Mesendoderm (in vitro differentiated cells): ENCODE data around the gene WNT10A.

Source experiments
- DNase-seq: peaks from one replicate; pipeline ENCODE4 v3.0.0; 2013
- H2AK5ac ChIP-seq: 2 replicates; pipeline ENCODE4 v1.6.1; 2013; ENCODE audit warnings: low read length, inconsistent platforms
- H2BK120ac ChIP-seq: 2 replicates; pipeline ENCODE4 v1.6.1; 2013; ENCODE audit warnings: low read depth, mild to moderate bottlenecking, low read length, moderate library complexity, mixed read lengths
- H2BK15ac ChIP-seq: replicated peaks from 2 replicates; pipeline ENCODE4 v1.6.1; 2013; ENCODE audit warnings: low read depth, mild to moderate bottlenecking, moderate library complexity
- H2BK5ac ChIP-seq: 2 replicates; pipeline ENCODE4 v1.6.1; 2013; ENCODE audit warnings: low read length, inconsistent platforms
- H3K18ac ChIP-seq: 2 replicates; pipeline ENCODE4 v1.6.1; 2013; ENCODE audit warnings: mild to moderate bottlenecking, low read length, mixed read lengths
- H3K23ac ChIP-seq: one replicate; pipeline ENCODE4 v1.6.1; 2013; ENCODE audit warnings: low read length
- H3K27ac ChIP-seq: 2 replicates; pipeline ENCODE4 v1.5.1; 2013; ENCODE audit warnings: low read depth, mild to moderate bottlenecking, inconsistent platforms, low read length, moderate library complexity
- H3K27me3 ChIP-seq: 2 replicates; pipeline ENCODE4 v1.6.1; 2013; ENCODE audit warnings: low read length, control low read depth, mild to moderate bottlenecking, inconsistent platforms; ENCODE audit not compliant: insufficient read depth, poor library complexity
- H3K36me3 ChIP-seq: 2 replicates; pipeline ENCODE4 v1.6.1; 2013; ENCODE audit warnings: low read length, inconsistent platforms; ENCODE audit not compliant: control insufficient read depth, insufficient read depth
- H3K4ac ChIP-seq: one replicate; pipeline ENCODE4 v1.6.1; 2013; ENCODE audit warnings: low read depth, mild to moderate bottlenecking, low read length, moderate library complexity
- H3K4me1 ChIP-seq: 2 replicates; pipeline ENCODE4 v1.6.1; 2013; ENCODE audit warnings: low read depth, low read length, inconsistent platforms; ENCODE audit not compliant: control insufficient read depth
- H3K4me2 ChIP-seq: 2 replicates; pipeline ENCODE4 v1.6.1; 2013; ENCODE audit warnings: low read length
- H3K4me3 ChIP-seq: 2 replicates; pipeline ENCODE4 v1.5.1; 2013; ENCODE audit warnings: mild to moderate bottlenecking, low read length
- H3K56ac ChIP-seq: one replicate; pipeline ENCODE4 v1.6.1; 2013; ENCODE audit warnings: low read length
- H3K79me1 ChIP-seq: 2 replicates; pipeline ENCODE4 v1.6.1; 2013; ENCODE audit warnings: low read length, inconsistent platforms
- H3K79me2 ChIP-seq: 2 replicates; pipeline ENCODE4 v1.6.1; 2013; ENCODE audit warnings: mild to moderate bottlenecking, low read length; ENCODE audit not compliant: control insufficient read depth, insufficient read depth
- H3K9ac ChIP-seq: 2 replicates; pipeline ENCODE4 v1.6.1; 2013; ENCODE audit warnings: low read length, inconsistent platforms
- H4K5ac ChIP-seq: one replicate; pipeline ENCODE4 v1.6.1; 2013; ENCODE audit warnings: low read length
- H4K8ac ChIP-seq: one replicate; pipeline ENCODE4 v1.6.1; 2013; ENCODE audit warnings: low read depth, mild to moderate bottlenecking, control low read depth, low read length, moderate library complexity
- WGBS: extraction: QIAGEN DNeasy Blood & Tissue Kit; methylation state at CpG from one replicate; pipeline ENCODE4 v1.1.7; 2013; ENCODE audit warnings: low lambda C conversion rate, missing lambda C conversion rate; ENCODE audit not compliant: insufficient coverage; ENCODE audit errors: extremely low coverage; 5-methylcytosine and 5-hydroxymethylcytosine counted together

Gene WNT10A

DNA sequence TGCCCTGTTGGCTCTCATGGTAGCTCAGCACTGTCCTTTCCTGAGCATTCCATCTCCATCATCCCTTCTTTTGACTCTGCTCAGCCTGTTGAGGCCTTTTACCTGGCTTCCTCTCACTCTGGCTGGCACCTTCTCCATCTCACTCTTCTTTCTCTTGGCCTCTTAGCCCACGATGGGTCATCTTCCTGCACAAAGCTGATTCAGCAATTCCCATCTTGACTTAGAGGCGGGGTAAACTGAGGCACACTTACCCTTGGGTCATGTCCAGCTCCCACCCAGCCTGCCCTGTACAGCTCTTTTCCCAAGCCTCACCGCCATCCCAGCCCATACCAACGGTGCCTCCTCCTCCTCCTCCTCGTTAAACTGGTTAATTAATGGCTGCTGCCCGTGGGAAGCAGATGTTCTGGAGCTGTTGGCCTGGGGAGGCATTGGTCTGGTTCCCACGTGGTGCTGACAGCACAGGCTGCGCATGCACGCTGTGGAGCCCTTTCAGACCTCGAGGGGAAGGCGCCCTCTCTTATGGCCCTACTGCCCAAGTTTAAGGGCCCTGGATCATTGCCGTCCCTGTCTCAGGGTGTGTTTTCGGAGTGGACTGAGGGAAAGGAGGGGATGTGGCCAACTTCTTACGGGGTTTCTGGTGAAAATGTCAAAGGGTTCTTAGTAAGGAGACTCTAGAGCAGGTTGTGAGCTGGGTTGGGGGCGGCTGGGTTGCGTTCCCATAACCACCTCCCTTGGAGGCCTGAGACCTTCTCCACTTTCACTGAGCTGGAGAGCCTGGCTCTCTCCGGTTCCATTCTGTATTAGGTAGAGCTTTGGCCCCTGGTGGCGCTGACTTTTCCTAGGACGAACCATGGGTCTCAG lies 10.9 kb downstream of the WNT10A start:
- Histone ChIP-seq H2BK15ac (no peak overlapping the region), H3K27ac (no peak overlapping the region), H2BK120ac (no peak overlapping the region), H3K9ac (no peak overlapping the region), H3K18ac (no peak overlapping the region), H4K8ac (no peak overlapping the region), H3K56ac (no peak overlapping the region), H3K79me2 (no peaks in the 10 kb centered on the region), H3K79me1 (no peaks in the 10 kb centered on the region), H3K36me3 (no peaks in the 10 kb centered on the region), H3K4me3 (no peak overlapping the region), H3K23ac (no peak overlapping the region), H3K4ac (no peak overlapping the region), H3K4me1 (no peaks in the 10 kb centered on the region), H2AK5ac (no peak overlapping the region), H2BK5ac (no peak overlapping the region), H3K4me2 (no peak overlapping the region), H4K5ac (no peak overlapping the region), H3K27me3 (peaks cover 61% of the 10 kb centered on the region)
- DNase-seq = no peak
- WGBS = no CpG with 5 or more reads among the region's 19 CpGs

DNA sequence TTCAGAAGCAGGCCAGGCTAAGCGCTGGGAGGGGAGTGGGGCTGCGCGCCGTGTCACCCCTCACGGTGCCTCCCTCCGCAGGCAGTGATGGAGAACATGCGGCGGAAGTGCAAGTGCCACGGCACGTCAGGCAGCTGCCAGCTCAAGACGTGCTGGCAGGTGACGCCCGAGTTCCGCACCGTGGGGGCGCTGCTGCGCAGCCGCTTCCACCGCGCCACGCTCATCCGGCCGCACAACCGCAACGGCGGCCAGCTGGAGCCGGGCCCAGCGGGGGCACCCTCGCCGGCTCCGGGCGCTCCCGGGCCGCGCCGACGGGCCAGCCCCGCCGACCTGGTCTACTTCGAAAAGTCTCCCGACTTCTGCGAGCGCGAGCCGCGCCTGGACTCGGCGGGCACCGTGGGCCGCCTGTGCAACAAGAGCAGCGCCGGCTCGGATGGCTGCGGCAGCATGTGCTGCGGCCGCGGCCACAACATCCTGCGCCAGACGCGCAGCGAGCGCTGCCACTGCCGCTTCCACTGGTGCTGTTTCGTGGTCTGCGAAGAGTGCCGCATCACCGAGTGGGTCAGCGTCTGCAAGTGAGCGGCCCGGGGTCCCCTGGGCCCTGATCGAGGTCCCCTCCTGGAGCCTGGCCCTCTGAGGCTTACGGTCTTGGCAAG lies 12.2 kb downstream of the WNT10A start:
- no peaks in the 10 kb centered on the region for H3K4me1 ChIP-seq
- no peak overlapping the region for H3K4ac ChIP-seq
- no peak overlapping the region for H3K9ac ChIP-seq
- no peak overlapping the region for H3K27ac ChIP-seq
- no peak overlapping the region for H2BK120ac ChIP-seq
- no peak overlapping the region for H3K18ac ChIP-seq
- H2AK5ac ChIP-seq = no peak overlapping the region
- peak overlapping the region; percentile 6 for H3K23ac ChIP-seq
- no peak overlapping the region for H2BK15ac ChIP-seq
- no peaks in the 10 kb centered on the region for H3K79me2 ChIP-seq
- WGBS = no CpG with 5 or more reads among the region's 72 CpGs
- peaks cover 66% of the 10 kb centered on the region for H3K27me3 ChIP-seq
- H3K4me2 ChIP-seq = peak overlapping the region; percentile 16
- H4K5ac ChIP-seq = no peak overlapping the region
- H3K36me3 ChIP-seq = no peaks in the 10 kb centered on the region
- H2BK5ac ChIP-seq = no peak overlapping the region
- peak; percentile 66 for DNase-seq
- H3K79me1 ChIP-seq = no peaks in the 10 kb centered on the region
- no peak overlapping the region for H3K4me3 ChIP-seq
- no peak overlapping the region for H4K8ac ChIP-seq
- H3K56ac ChIP-seq = peak overlapping the region; percentile 17

- H3K79me1 ChIP-seq = no peaks in the 10 kb centered on the region
- H2BK120ac ChIP-seq = no peak overlapping the region
- H3K4me1 ChIP-seq = no peaks in the 10 kb centered on the region
- no CpG with 5 or more reads among the region's 10 CpGs for WGBS
- H2BK5ac ChIP-seq = no peak overlapping the region
- peak overlapping the region; percentile 6 for H3K23ac ChIP-seq
- no peak overlapping the region for H3K4me2 ChIP-seq
- H3K4ac ChIP-seq = no peak overlapping the region
- H4K8ac ChIP-seq = no peak overlapping the region
- DNase-seq = no peak
- H3K18ac ChIP-seq = no peak overlapping the region
- H3K27me3 ChIP-seq = peaks cover 67% of the 10 kb centered on the region
- no peak overlapping the region for H2AK5ac ChIP-seq
- H3K79me2 ChIP-seq = no peaks in the 10 kb centered on the region
- H2BK15ac ChIP-seq = no peak overlapping the region
- H4K5ac ChIP-seq = no peak overlapping the region
- H3K4me3 ChIP-seq = no peak overlapping the region
- no peaks in the 10 kb centered on the region for H3K36me3 ChIP-seq
- H3K27ac ChIP-seq = no peak overlapping the region
- no peak overlapping the region for H3K9ac ChIP-seq
- H3K56ac ChIP-seq = peak overlapping the region; percentile 17
Observed at GRCh38 chr2:218893349-218894150, 12.9 kb downstream of the WNT10A start.

DNA sequence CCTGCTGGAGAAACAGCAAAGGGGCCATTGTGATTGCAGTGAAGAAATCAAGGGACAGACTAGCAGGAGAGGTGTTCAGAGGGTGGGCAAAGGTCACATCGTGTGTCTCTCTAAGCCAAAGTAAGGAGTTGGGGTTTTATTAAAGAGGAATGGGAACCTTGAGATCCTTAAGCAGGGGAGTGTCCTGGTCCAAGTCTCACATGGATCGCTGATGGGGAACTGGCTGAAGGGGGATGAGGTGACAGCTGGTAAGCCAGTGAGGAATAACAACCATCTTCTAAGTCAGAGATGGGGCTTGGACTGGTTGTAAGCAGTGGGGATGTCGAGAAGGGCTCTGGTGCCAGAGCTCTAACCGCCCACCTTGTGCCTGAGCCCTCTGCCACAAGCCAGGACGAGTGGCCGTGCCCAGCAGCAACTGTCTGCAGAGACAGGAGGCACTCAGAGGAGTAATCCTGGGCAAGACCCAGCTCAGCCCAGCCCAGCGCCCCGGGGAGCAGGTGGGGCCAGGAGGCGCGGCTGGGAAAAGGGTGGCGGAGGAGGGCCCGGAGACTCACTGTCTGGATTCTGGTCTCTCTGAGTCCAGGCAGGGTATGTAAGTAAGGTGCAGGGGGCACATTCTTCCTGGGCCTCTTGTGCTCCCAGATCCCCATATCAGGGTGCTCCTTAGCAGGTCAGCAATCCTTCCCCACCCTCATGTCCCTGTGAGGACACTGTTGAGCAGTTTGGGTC lies 13.7 kb downstream of the WNT10A start:
- no peak overlapping the region for H2BK120ac ChIP-seq
- no peaks in the 10 kb centered on the region for H3K79me1 ChIP-seq
- H3K36me3 ChIP-seq = no peaks in the 10 kb centered on the region
- H3K4me3 ChIP-seq = no peak overlapping the region
- no peak overlapping the region for H3K18ac ChIP-seq
- no peaks in the 10 kb centered on the region for H3K79me2 ChIP-seq
- H3K27me3 ChIP-seq = peaks cover 70% of the 10 kb centered on the region
- no peak overlapping the region for H4K8ac ChIP-seq
- H3K56ac ChIP-seq = no peak overlapping the region
- no peak overlapping the region for H3K9ac ChIP-seq
- H3K23ac ChIP-seq = no peak overlapping the region
- no peak overlapping the region for H3K4ac ChIP-seq
- H2AK5ac ChIP-seq = no peak overlapping the region
- no peak overlapping the region for H2BK15ac ChIP-seq
- no peak for DNase-seq
- no peaks in the 10 kb centered on the region for H3K4me1 ChIP-seq
- no peak overlapping the region for H4K5ac ChIP-seq
- no peak overlapping the region for H3K27ac ChIP-seq
- no peak overlapping the region for H3K4me2 ChIP-seq
- H2BK5ac ChIP-seq = no peak overlapping the region
- no CpG with 5 or more reads among the region's 12 CpGs for WGBS

DNA sequence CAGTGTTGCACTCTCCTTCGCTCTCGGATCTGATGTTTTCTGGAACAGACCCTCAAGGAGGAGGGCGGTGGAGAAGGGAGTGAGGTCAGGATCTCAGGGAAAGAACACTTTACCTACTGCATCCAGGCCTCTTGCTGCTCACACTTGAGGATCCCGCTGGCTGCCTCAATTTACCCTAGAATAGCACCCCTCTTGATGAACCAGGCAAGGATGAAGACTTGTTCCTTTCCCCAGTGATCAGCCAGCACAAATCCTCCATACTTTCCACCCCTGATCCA lies 14.2 kb downstream of the WNT10A start:
- Histone ChIP-seq H3K27me3 (peaks cover 70% of the 10 kb centered on the region), H2BK5ac (no peak overlapping the region), H3K9ac (no peak overlapping the region), H2BK15ac (no peak overlapping the region), H3K56ac (no peak overlapping the region), H4K8ac (no peak overlapping the region), H3K4me3 (no peak overlapping the region), H3K36me3 (no peaks in the 10 kb centered on the region), H3K79me2 (no peaks in the 10 kb centered on the region), H3K4me2 (no peak overlapping the region), H3K23ac (no peak overlapping the region), H3K79me1 (no peaks in the 10 kb centered on the region), H3K4me1 (no peaks in the 10 kb centered on the region), H4K5ac (no peak overlapping the region), H3K18ac (no peak overlapping the region), H2AK5ac (no peak overlapping the region), H3K4ac (no peak overlapping the region), H3K27ac (no peak overlapping the region), H2BK120ac (no peak overlapping the region)
- no CpG with 5 or more reads among the region's 4 CpGs for WGBS
- DNase-seq = no peak
